NCI-H128 (cell line): Measurements from ENCODE around the gene PAIP2B.

Experiments
- DNase-seq: peaks from one replicate; lab custom pipeline; 2025; ENCODE audit not compliant: unreplicated experiment; lab: John Stamatoyannopoulos, UW

Gene PAIP2B

GRCh38 chr2:71154279-71154678, 72.6 kb downstream of the PAIP2B start:
- no peak for DNase-seq

- no peak for DNase-seq
Measured at GRCh38 chr2:71153585-71154224, 73.2 kb downstream of the PAIP2B start.

DNA sequence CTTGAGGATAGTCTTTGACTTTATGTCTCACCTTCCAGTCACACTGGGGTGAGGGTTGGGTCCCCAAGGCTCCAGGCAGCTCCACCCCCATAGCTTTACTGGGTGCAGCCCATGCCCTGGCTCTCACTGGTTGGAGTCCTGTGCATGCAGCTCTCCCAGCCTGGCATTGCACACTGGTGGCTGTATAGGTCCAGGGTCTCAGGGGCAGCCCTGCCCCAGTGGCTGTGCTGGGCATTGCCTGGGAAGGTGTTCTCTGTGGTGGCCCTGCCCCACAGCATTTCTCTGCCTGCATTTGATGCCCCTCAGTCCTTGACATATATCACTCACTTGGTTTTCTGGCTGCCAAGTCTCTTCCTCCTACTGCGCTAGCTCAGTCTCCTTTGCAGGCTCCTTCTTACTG, 75.3 kb downstream of the PAIP2B start:
- no peak for DNase-seq

GRCh38 chr2:71150082-71150816, 76.7 kb downstream of the PAIP2B start:
- no peak for DNase-seq

DNA sequence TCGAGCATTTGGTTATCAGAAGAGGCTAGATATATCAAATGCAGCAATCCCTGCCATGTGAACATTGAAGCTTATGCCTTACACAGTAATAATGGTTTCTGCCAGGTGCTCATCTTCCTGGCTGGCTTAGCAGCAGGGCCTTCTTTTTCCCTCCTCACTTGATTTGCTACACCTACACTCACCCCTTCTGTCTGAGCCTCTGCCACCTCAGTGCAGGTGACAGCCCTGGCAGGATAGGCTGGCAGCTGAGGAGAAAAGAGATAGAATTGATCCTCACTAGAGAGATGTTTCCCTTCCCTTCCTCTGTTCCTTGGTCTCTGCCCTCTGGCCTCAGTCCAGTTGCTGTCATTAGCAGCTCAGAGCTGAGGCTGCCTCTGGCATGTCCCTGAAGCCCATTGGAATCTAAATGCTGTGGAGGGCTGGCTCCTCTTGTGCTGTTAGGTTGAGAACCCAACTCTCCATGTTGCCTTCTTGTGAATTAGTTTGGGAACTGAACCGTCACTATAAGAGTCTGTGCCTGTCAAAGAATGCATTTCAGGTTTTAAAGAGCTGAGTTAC, 78.3 kb downstream of the PAIP2B start:
- DNase-seq, result no peak

- no peak for DNase-seq
Measured at GRCh38 chr2:71143782-71144181, 83.1 kb downstream of the PAIP2B start.

DNA sequence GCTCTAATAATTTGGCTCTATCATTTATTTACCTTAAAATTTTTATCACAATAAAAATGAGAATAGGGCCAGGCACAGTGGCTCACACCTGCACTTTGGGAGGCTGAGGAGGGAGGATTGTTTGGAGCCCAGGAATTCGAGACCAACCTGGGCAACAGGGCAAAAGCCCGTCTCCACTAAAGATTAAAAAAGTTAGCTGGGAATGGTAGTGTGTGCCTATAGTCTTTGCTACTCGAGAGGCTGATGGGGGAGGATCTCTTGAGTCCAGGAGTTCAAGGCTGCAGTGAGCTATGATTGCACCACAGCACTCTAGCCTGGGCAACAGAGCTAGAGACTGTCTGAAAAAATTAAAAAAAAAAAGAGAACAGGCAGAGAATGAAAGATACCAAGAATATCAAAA, 90.7 kb downstream of the PAIP2B start:
- DNase-seq, result no peak

- no peak for DNase-seq
Measured at GRCh38 chr2:71133603-71134002, 93.3 kb downstream of the PAIP2B start.
